Posterior vena cava (tissue), 2 donors: ENCODE measurements around the gene PPID. TPM values are rescaled to one million over a fixed set of nuclear protein-coding genes. Genes with fewer than 3 reads are reported as not detected.
"Not testable (repeated sequence)": the region's sequence is repeated elsewhere in the genome, so short reads cannot be mapped to it uniquely, and the experiment has no call there.

Experiments
- DNase-seq: peaks from one replicate; pipeline ENCODE4 v3.0.0-alpha.2; 2020; ENCODE audit warnings: low spot score
- intact Hi-C, 2 donors: fragments of 100-400 bp; cut with DNase I; formaldehyde crosslinking; loops; one replicate each; pipeline versions ENCODE4 v1.14.1 to v1.14.2; 2022 to 2023
- total RNA-seq, 2 donors: library from RNA; stranded (reverse); fragmentation: NEBNext Ultra II Directional; extraction: Animal tissue kit (Norgen Biotek cat#: 25700); gene quantifications; one replicate each; pipeline ENCODE4 v1.2.1, GENCODE V29; 2021
- donor health status: DM: yes; HTN: yes; CAD: no.
- donor health status: DM: yes; HTN: yes; CAD: no.

PPID gene
- total RNA-seq, 2 donors from 2014 or later = 13.6 to 14.9 TPM

GRCh38 chr4:158673633-158674032 is 49.6 kb downstream of the PPID start:
- intact Hi-C loops = no loop called here
- DNase-seq = no peak

GRCh38 chr4:158671915-158672806 is 51.0 kb downstream of the PPID start, which contains the start of gene ETFDH:
Gene ETFDH, plus strand, starts transcription at chr4:158672296. Its CDS starts 161 bp downstream, at chr4:158672457.
- DNase-seq = peak; percentile 100
- intact Hi-C loops = no loop called here

- DNase-seq = no peak
- intact Hi-C loops = no loop called here
Measured at GRCh38 chr4:158671665-158671914, 51.6 kb downstream of the PPID start, which contains the start of gene C4orf46. Gene C4orf46, minus strand, starts transcription at chr4:158671887. Its CDS starts 86 bp downstream, at chr4:158671801.

- peak; percentile 85 for DNase-seq
- intact Hi-C loops = no loop called here
Measured at GRCh38 chr4:158670975-158671664, 52.1 kb downstream of the PPID start.

- DNase-seq = no peak
- intact Hi-C loops = no loop called here
Measured at GRCh38 chr4:158669310-158669709, 53.9 kb downstream of the PPID start.

- DNase-seq = no peak
- intact Hi-C loops = no loop called here
Measured at GRCh38 chr4:158667651-158668198, 55.5 kb downstream of the PPID start.

- no peak for DNase-seq
- intact Hi-C loops = no loop called here
Measured at GRCh38 chr4:158666892-158667291, 56.3 kb downstream of the PPID start.

- intact Hi-C loops = no loop called here
Measured at GRCh38 chr4:158664806-158665205, 58.4 kb downstream of the PPID start.

GRCh38 chr4:158663707-158664625 is 59.2 kb downstream of the PPID start:
- intact Hi-C loops = not testable (repeated sequence)

More at GRCh38 chr4:158664806-158665205, 58.4 kb downstream of the PPID start:
- peak; percentile 66 for DNase-seq

GRCh38 chr4:158663255-158663654 is 59.9 kb downstream of the PPID start:
- intact Hi-C loops, DNase-seq: not testable (repeated sequence)

More at GRCh38 chr4:158663707-158664625, 59.2 kb downstream of the PPID start:
- not testable (repeated sequence) for DNase-seq

Other genes with a start within 250 kb of the PPID start
- 1 to 10 TPM; 7.8 to 9.3 TPM for gene RXFP1, start 201.5 kb downstream of the PPID start, total RNA-seq
- gene C4orf46, start 51.5 kb downstream of the PPID start, total RNA-seq = 1 to 10 TPM; 4.6 to 5.0 TPM
- gene ETFDH, start 51.1 kb downstream of the PPID start, total RNA-seq = 10 to 100 TPM; 19.1 to 21.9 TPM
- gene FNIP2, start 45.6 kb upstream of the PPID start, total RNA-seq = 10 to 100 TPM; 37.9 to 93.0 TPM